H9 (cell line): ENCODE results near the gene PFN1. TPM values are rescaled to one million over a fixed set of nuclear protein-coding genes. Genes with fewer than 3 reads are reported as not detected.
A peak's percentile ranks its signal among the peaks of the same experiment; 100 is the strongest.

Experiments
- DNase-seq: peaks from one replicate; pipeline ENCODE4 v3.0.0-alpha.2; 2017
- H2AFZ ChIP-seq: one replicate; pipeline ENCODE4 v1.6.1; 2013; ENCODE audit warnings: mild to moderate bottlenecking, low read length, control low read depth, moderate library complexity
- H2AK5ac ChIP-seq: 2 replicates; pipeline ENCODE4 v1.6.1; 2013; ENCODE audit warnings: low read length, control low read depth, mixed read lengths; ENCODE audit not compliant: insufficient read length
- H2BK120ac ChIP-seq: one replicate; pipeline ENCODE4 v1.6.1; 2013; ENCODE audit warnings: low read depth, mild to moderate bottlenecking, low read length, control low read depth, inconsistent platforms; ENCODE audit not compliant: poor library complexity, severe bottlenecking
- H2BK12ac ChIP-seq: 2 replicates; pipeline ENCODE4 v1.6.1; 2013; ENCODE audit warnings: low read length, control low read depth, mixed read lengths, low read depth; ENCODE audit not compliant: insufficient read length
- H2BK15ac ChIP-seq: 2 replicates; pipeline ENCODE4 v1.6.1; 2013; ENCODE audit warnings: low read depth, low read length, control low read depth
- H2BK20ac ChIP-seq: one replicate; pipeline ENCODE4 v1.6.1; 2013; ENCODE audit warnings: low read depth, mild to moderate bottlenecking, low read length, control low read depth, inconsistent platforms; ENCODE audit not compliant: poor library complexity, severe bottlenecking
- H2BK5ac ChIP-seq: 2 replicates; pipeline ENCODE4 v1.6.1; 2013; ENCODE audit warnings: low read length, control low read depth, mixed read lengths; ENCODE audit not compliant: insufficient read length
- H3K14ac ChIP-seq: 2 replicates; pipeline ENCODE4 v1.6.1; 2013; ENCODE audit warnings: low read length, control low read depth; ENCODE audit not compliant: insufficient read depth
- H3K18ac ChIP-seq: 2 replicates; pipeline ENCODE4 v1.6.1; 2013; ENCODE audit warnings: low read depth, mild to moderate bottlenecking, mixed read lengths, low read length, control low read depth; ENCODE audit not compliant: insufficient read length
- H3K23ac ChIP-seq: 2 replicates; pipeline ENCODE4 v1.6.1; 2013; ENCODE audit warnings: low read length, control low read depth, mixed read lengths, low read depth; ENCODE audit not compliant: insufficient read length
- H3K23me2 ChIP-seq: 2 replicates; pipeline ENCODE4 v1.6.1; 2013; ENCODE audit warnings: low read depth, mild to moderate bottlenecking, mixed read lengths, low read length, control low read depth; ENCODE audit not compliant: insufficient read length, poor library complexity, severe bottlenecking
- H3K27ac ChIP-seq: 2 replicates; pipeline ENCODE4 v1.5.1; 2013; ENCODE audit warnings: low read length, control low read depth, mixed read lengths, low read depth; ENCODE audit not compliant: insufficient read length
- H3K27me3 ChIP-seq: 2 replicates; pipeline ENCODE4 v1.6.1; 2013; ENCODE audit warnings: low read length, control low read depth, inconsistent platforms; ENCODE audit not compliant: insufficient read depth
- H3K4ac ChIP-seq: 2 replicates; pipeline ENCODE4 v1.6.1; 2013; ENCODE audit warnings: low read depth, mild to moderate bottlenecking, control low read depth, inconsistent platforms, low read length, moderate library complexity
- H3K4me1 ChIP-seq: 2 replicates; pipeline ENCODE4 v1.6.1; 2013; ENCODE audit warnings: low read length, control low read depth, inconsistent platforms; ENCODE audit not compliant: insufficient read depth
- H3K4me2 ChIP-seq: 2 replicates; pipeline ENCODE4 v1.6.1; 2013; ENCODE audit warnings: low read length, control low read depth, mixed read lengths; ENCODE audit not compliant: insufficient read length, insufficient read depth
- H3K56ac ChIP-seq: 2 replicates; pipeline ENCODE4 v1.6.1; 2013; ENCODE audit warnings: low read depth, mild to moderate bottlenecking, mixed read lengths, low read length, control low read depth; ENCODE audit not compliant: insufficient read length
- H3K79me1 ChIP-seq: 2 replicates; pipeline ENCODE4 v1.6.1; 2013; ENCODE audit warnings: low read depth, mild to moderate bottlenecking, moderate library complexity, low read length, control low read depth, inconsistent platforms; ENCODE audit not compliant: insufficient read depth, poor library complexity, severe bottlenecking
- H3K79me2 ChIP-seq: 2 replicates; pipeline ENCODE4 v1.6.1; 2013; ENCODE audit warnings: low read length, control low read depth, inconsistent platforms; ENCODE audit not compliant: insufficient read depth
- H3K9ac ChIP-seq: 2 replicates; pipeline ENCODE4 v1.6.1; 2013; ENCODE audit warnings: low read length, control low read depth, mixed read lengths; ENCODE audit not compliant: insufficient read length; ENCODE audit errors: extremely low read depth
- H3K9me3 ChIP-seq: one replicate; pipeline ENCODE4 v1.6.1; 2013; ENCODE audit warnings: low read depth, low read length, inconsistent platforms; ENCODE audit not compliant: control insufficient read depth
- H3T11ph ChIP-seq: one replicate; pipeline ENCODE4 v1.6.1; 2013; ENCODE audit warnings: mild to moderate bottlenecking, low read length, control low read depth, inconsistent platforms
- H4K20me1 ChIP-seq: one replicate; pipeline ENCODE4 v1.6.1; 2013; ENCODE audit not compliant: control insufficient read depth, insufficient read length, insufficient read depth
- H4K5ac ChIP-seq: 2 replicates; pipeline ENCODE4 v1.6.1; 2013; ENCODE audit warnings: low read depth, mild to moderate bottlenecking, mixed read lengths, low read length, control low read depth; ENCODE audit not compliant: insufficient read length
- H4K8ac ChIP-seq: replicated peaks from 2 replicates; pipeline ENCODE4 v1.6.1; 2013; ENCODE audit warnings: low read length, control low read depth, mixed read lengths, low read depth; ENCODE audit not compliant: insufficient read length
- H4K91ac ChIP-seq: 2 replicates; pipeline ENCODE4 v1.6.1; 2013; ENCODE audit warnings: low read depth, mild to moderate bottlenecking, moderate library complexity, mixed read lengths, low read length, control low read depth; ENCODE audit not compliant: insufficient read length
- H3K27ac Mint-ChIP-seq, 3 experiments: 2 replicates in 2 of 3; 3 replicates in 1 of 3; pipeline ENCODE4 v1.8.0; 2020 to 2021; ENCODE audit warnings: mixed read lengths in 3 of 3, mild to moderate bottlenecking in 1 of 3, moderate library complexity in 1 of 3
- H3K27me3 Mint-ChIP-seq: 2 replicates; pipeline ENCODE4 v1.8.0; 2021; ENCODE audit warnings: low read depth, mild to moderate bottlenecking, moderate library complexity, mixed read lengths
- H3K36me3 Mint-ChIP-seq, 3 experiments: 2 replicates in 2 of 3; 3 replicates in 1 of 3; pipeline ENCODE4 v1.8.0; 2020 to 2021; ENCODE audit warnings: low read depth in 3 of 3, mixed read lengths in 3 of 3; ENCODE audit not compliant: insufficient read depth in 1 of 3
- H3K4me1 Mint-ChIP-seq, 2 experiments: 2 replicates each; pipeline ENCODE4 v1.8.0; 2020; ENCODE audit warnings: mixed read lengths in 2 of 2
- H3K4me3 Mint-ChIP-seq, 2 experiments: 2 replicates in 1 of 2; 3 replicates in 1 of 2; pipeline ENCODE4 v1.8.0; 2020 to 2021; ENCODE audit warnings: mild to moderate bottlenecking in 2 of 2, mixed read lengths in 2 of 2, moderate library complexity in 1 of 2
- H3K9me3 Mint-ChIP-seq, 2 experiments: 2 replicates in 1 of 2; 3 replicates in 1 of 2; pipeline ENCODE4 v1.8.0; 2020; ENCODE audit warnings: mild to moderate bottlenecking in 2 of 2, mixed read lengths in 2 of 2, moderate library complexity in 1 of 2
- CTCF ChIP-seq: fragments of 200-600 bp; sonication (generic); conservative IDR thresholded peaks from 3 replicates; pipeline ENCODE4 v1.8.0; 2021; ENCODE audit warnings: antibody characterized with exemption, mild to moderate bottlenecking
- WGBS: extraction: QIAGEN DNeasy Blood & Tissue Kit; methylation state at CpG from one replicate; pipeline ENCODE4 v1.1.7; 2013; ENCODE audit warnings: missing lambda C conversion rate, low lambda C conversion rate, mixed read lengths; ENCODE audit not compliant: insufficient read length; ENCODE audit errors: extremely low coverage; 5-methylcytosine and 5-hydroxymethylcytosine counted together
- total RNA-seq: library from RNA; stranded (reverse); gene quantifications from 2 replicates; pipeline ENCODE4 v1.2.1, GENCODE V29; 2021

The PFN1 gene
- total RNA-seq, 1 experiment from 2014 or later: 1,149 TPM

- no peak overlapping the region for H2AK5ac ChIP-seq
- no peak overlapping the region for H4K8ac ChIP-seq
- no peak overlapping the region for H4K5ac ChIP-seq
- H3K18ac ChIP-seq: no peak overlapping the region
- Mint-ChIP-seq H3K27ac (peak overlapping the region; percentile 83 to 92 (median 91); a peak in 5 of 7 replicates), H3K4me3 (peak overlapping the region in 1 of 2 experiments; percentile 44; a peak in 2 of 5 replicates), H3K27me3 (peaks cover 6% of the 10 kb centered on the region), H3K36me3 (peaks cover 32 to 69% (median 53%) of the 10 kb centered on the region in 3 experiments), H3K4me1 (peaks cover 30 to 35% of the 10 kb centered on the region in 2 experiments), H3K9me3 (peaks cover 0 to 2% of the 10 kb centered on the region in 2 experiments; a peak in 2 of 5 replicates)
- no peak overlapping the region for H3K4ac ChIP-seq
- no peaks in the 10 kb centered on the region for H3K4me1 ChIP-seq
- WGBS: no CpG with 5 or more reads among the region's 3 CpGs
- no peak overlapping the region for H4K91ac ChIP-seq
- H2BK5ac ChIP-seq: no peak overlapping the region
- no peak overlapping the region for H2BK15ac ChIP-seq
- H3K27ac ChIP-seq: peak overlapping the region; percentile 5
- no peak overlapping the region for H3K9ac ChIP-seq
- no peak overlapping the region for H3K4me2 ChIP-seq
- H2AFZ ChIP-seq: no peak overlapping the region
- no peak overlapping the region for H3K23ac ChIP-seq
- H3K23me2 ChIP-seq: peaks cover 20% of the 10 kb centered on the region
- H2BK20ac ChIP-seq: no peak overlapping the region
- H3K14ac ChIP-seq: no peak overlapping the region
- no peak for TF ChIP-seq CTCF
- no peaks in the 10 kb centered on the region for H3K9me3 ChIP-seq
- peaks cover 4% of the 10 kb centered on the region for H3K79me1 ChIP-seq
- DNase-seq: peak; percentile 42
- peaks cover 2% of the 10 kb centered on the region for H4K20me1 ChIP-seq
- no peak overlapping the region for H3T11ph ChIP-seq
- no peak overlapping the region for H3K56ac ChIP-seq
- no peak overlapping the region for H2BK12ac ChIP-seq
- no peak overlapping the region for H2BK120ac ChIP-seq
- H3K27me3 ChIP-seq: no peaks in the 10 kb centered on the region
- H3K79me2 ChIP-seq: peaks cover 15% of the 10 kb centered on the region; the same call in 1 of the 2 replicates
Measured at GRCh38 chr17:4944163-4944553, 4.2 kb downstream of the PFN1 start.
